Frontal cortex (tissue), 4 donors: Measurements from ENCODE around the gene SH3RF3. TPM values are rescaled to one million over a fixed set of nuclear protein-coding genes. Genes with fewer than 3 reads are reported as not detected.

ENCODE experiments used
- DNase-seq, 2 donors: peaks; one replicate each; pipeline ENCODE4 v3.0.0; 2012; ENCODE audit warnings: low spot score in 2 of 2
- FAIRE-seq: peaks from 2 replicates; lab custom pipeline; 2012; peaks lifted over from hg19 to GRCh38; lab: Jason Lieb, UNC
- total RNA-seq: library from RNA; depleted of rRNA; stranded (reverse); fragments of >200 nt; gene quantifications from one replicate; pipeline ENCODE4 v1.2.3, GENCODE V29; 2014
- donor health status: control.
- donor health status: control.
- donor health status: control.

SH3RF3 gene
- total RNA-seq, 1 donor from 2014 or later = 9.0 TPM

GRCh38 chr2:109266998-109267854 is 138.2 kb downstream of the SH3RF3 start:
- no peak for DNase-seq
- FAIRE-seq = no peak

GRCh38 chr2:109268916-109269315 is 139.9 kb downstream of the SH3RF3 start:
- no peak for DNase-seq
- no peak for FAIRE-seq

- DNase-seq (no peak), FAIRE-seq (no peak)
These were observed 140.9 kb downstream of the SH3RF3 start for GRCh38 chr2:109269706-109270504.

GRCh38 chr2:109270505-109271312 is 141.7 kb downstream of the SH3RF3 start:
- DNase-seq = no peak
- FAIRE-seq = no peak

- DNase-seq = no peak
- no peak for FAIRE-seq
These were observed 142.9 kb downstream of the SH3RF3 start for GRCh38 chr2:109271920-109272319.

- DNase-seq (no peak), FAIRE-seq (no peak)
These were observed 143.5 kb downstream of the SH3RF3 start for GRCh38 chr2:109272461-109272860.

GRCh38 chr2:109275120-109276012 is 146.4 kb downstream of the SH3RF3 start:
- DNase-seq (no peak), FAIRE-seq (no peak)

- FAIRE-seq = no peak
- DNase-seq = no peak
These were observed 148.4 kb downstream of the SH3RF3 start for GRCh38 chr2:109277406-109277805.

- no peak for FAIRE-seq
- no peak for DNase-seq
These were observed 150.3 kb downstream of the SH3RF3 start for GRCh38 chr2:109279243-109279860.

- no peak for FAIRE-seq
- no peak for DNase-seq
These were observed 151.8 kb downstream of the SH3RF3 start for GRCh38 chr2:109280804-109281203.

GRCh38 chr2:109282360-109282759 is 153.4 kb downstream of the SH3RF3 start:
- DNase-seq (no peak), FAIRE-seq (no peak)

- FAIRE-seq (no peak), DNase-seq (no peak)
These were observed 153.9 kb downstream of the SH3RF3 start for GRCh38 chr2:109282865-109283264.

GRCh38 chr2:109284826-109285225 is 155.8 kb downstream of the SH3RF3 start:
- FAIRE-seq = no peak
- no peak for DNase-seq

GRCh38 chr2:109285244-109285651 is 156.2 kb downstream of the SH3RF3 start:
- FAIRE-seq = no peak
- no peak for DNase-seq

- no peak for DNase-seq
- no peak for FAIRE-seq
These were observed 158.4 kb downstream of the SH3RF3 start for GRCh38 chr2:109287413-109287812.

GRCh38 chr2:109287838-109288237 is 158.8 kb downstream of the SH3RF3 start:
- no peak for FAIRE-seq

GRCh38 chr2:109288544-109289368 is 159.8 kb downstream of the SH3RF3 start:
- FAIRE-seq = no peak
- DNase-seq = no peak

More at GRCh38 chr2:109287838-109288237, 158.8 kb downstream of the SH3RF3 start:
- no peak for DNase-seq
